Heart left ventricle (tissue), 13 donors: ENCODE results near the gene LETM1.

Experiments
- POLR2A ChIP-seq, 2 donors: fragments of 450-650 bp; IDR thresholded peaks; one replicate each; pipeline ENCODE4 v1.6.1; 2017; ENCODE audit warnings: antibody characterized with exemption in 2 of 2, mild to moderate bottlenecking in 2 of 2, moderate library complexity in 2 of 2
- TF ChIP-seq, protein P1 (sequence below), 12 donors: fragments of 200-600 bp; sonication (generic) in 4 of 12; IDR thresholded peaks; one replicate each; pipeline versions ENCODE4 v1.5.0 to v1.8.0; 2018 to 2022; ENCODE audit warnings: antibody characterized with exemption in 12 of 12, mild to moderate bottlenecking in 5 of 12
- donor health status: ischemic (EF 13 %, LVEDD 7.1; RV severe dilation, severe dysfunction).
- donor health status: DM: no; HTN: yes; CAD: no.
- donor health status: DM: no; HTN: no; CAD: no.
- donor health status: ischemic (EF 25% LVEDD 6.9; RV normal size, moderate dysfunction).
- donor health status: ischemic (EF 25% LVEDD 5.7; RV mildly dilated, moderate dysfunction).
- donor health status: ischemic (EF 35%, LVEDD 5.7; RV mildly dilated, moderate dysfunction).
- donor health status: nonischemic (EF 11% LVEDD 7.7; RV severe dilation, severe dysfunction).
- donor health status: DM: yes; HTN: yes; CAD: no.
- donor health status: PGD.
- donor health status: ischemic (EF 29% LVEDD 5.4; RV normal size, mild dysfunction).
- donor health status: nonischemic (EF 23%, LVEDD 6.1; RV moderate dilation, normal function).

DNA sequence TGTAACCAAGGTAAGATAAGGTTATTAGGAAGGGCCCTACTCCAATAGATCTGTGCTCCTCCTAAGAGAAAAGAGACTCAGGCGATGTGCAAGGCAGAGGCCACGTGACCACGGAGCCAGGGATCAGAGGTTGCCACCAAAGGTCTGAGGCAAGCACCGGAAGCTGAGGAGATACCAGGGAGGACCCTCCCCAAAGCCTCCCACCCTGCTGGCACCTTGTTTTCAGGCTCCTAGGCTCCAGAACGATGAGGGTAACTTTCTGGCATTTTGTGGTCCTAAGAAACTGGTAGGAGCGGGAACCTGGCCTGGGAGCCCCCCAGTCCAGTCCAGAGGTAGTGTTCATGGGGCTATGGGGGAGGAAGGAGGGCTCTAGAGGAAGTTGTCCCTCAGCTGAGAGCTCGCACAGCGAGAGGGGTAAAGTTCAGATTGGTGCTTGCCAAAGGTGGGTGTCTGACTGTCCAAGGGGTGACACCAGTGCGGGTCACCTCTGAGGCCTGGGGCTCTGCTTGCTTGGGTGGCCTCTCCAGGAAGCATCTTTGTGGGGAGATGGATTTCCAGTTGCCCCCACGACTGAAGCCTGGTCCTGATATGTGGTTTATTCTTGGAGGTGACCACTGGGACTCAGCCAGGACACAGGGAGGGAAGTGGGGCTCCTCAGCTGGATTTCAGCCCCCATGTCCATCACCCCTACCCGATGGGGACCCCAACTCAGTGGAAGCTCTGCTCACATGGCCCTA, 7.5 kb upstream of the LETM1 start:
- TF ChIP-seq, protein P1, sequence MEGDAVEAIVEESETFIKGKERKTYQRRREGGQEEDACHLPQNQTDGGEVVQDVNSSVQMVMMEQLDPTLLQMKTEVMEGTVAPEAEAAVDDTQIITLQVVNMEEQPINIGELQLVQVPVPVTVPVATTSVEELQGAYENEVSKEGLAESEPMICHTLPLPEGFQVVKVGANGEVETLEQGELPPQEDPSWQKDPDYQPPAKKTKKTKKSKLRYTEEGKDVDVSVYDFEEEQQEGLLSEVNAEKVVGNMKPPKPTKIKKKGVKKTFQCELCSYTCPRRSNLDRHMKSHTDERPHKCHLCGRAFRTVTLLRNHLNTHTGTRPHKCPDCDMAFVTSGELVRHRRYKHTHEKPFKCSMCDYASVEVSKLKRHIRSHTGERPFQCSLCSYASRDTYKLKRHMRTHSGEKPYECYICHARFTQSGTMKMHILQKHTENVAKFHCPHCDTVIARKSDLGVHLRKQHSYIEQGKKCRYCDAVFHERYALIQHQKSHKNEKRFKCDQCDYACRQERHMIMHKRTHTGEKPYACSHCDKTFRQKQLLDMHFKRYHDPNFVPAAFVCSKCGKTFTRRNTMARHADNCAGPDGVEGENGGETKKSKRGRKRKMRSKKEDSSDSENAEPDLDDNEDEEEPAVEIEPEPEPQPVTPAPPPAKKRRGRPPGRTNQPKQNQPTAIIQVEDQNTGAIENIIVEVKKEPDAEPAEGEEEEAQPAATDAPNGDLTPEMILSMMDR (IDR thresholded peaks at IDR 0.05): no peak
- no peak for TF ChIP-seq POLR2A (IDR thresholded peaks at IDR 0.05)
